HG02763 (cell line): ENCODE measurements around the gene PRKCE.
A peak's percentile ranks its signal among the peaks of the same experiment; 100 is the strongest.

Experiments used
- ATAC-seq: cut with Tn5 transposase; IDR thresholded peaks from one replicate; pipeline ENCODE4 v1.9.1; 2021; ENCODE audit warnings: mild to moderate bottlenecking, moderate library complexity; ENCODE audit not compliant: unreplicated experiment

The PRKCE gene

DNA sequence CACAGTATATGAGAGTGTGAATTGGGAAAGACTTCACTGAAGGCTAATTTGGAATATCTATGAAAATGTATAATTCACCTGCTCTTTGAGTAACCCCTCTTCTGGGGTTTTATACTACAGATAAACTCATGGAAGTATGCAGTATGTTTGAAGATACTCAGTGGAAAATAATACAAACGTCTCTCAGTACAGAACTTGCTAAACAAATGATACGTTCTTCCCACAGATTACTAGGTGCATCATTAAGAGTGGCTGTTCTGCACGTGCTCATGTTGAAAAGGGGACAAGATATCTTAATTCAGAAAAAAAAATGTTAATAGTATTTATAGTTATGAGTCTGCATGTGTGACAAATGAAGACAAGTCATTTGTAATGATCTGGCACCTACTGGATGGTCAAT lies 575.5 kb downstream of the PRKCE start:
- no peak for ATAC-seq

DNA sequence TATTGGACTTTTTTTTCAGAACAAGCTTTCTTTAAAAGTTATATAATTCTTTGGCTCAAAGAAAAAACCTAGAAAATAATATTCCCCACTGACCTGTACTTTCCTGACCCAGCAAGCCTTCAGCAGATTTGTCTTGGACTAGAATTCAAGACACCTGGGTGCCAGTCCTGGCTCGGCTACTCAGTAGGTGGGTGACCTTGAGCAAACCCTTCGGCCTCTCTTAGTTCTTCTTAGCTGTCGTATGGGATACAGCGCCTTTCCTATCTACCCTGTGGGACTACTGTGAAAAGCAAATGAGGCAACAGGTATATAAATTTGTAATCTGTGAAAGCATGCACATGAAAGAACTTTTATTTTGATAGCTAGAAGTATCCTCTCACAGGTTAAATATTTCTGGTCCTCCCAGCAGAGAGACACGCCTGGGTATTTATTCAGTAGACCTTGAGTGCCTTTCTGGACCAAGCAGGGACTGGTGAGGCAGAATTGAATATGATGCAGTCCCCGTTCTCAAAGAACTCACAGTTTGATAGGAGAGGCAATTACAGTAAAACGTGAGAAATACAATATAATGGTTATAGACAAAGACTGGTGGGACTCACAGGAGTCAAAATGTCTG lies 576.3 kb downstream of the PRKCE start:
- no peak for ATAC-seq

- ATAC-seq = peak; percentile 65
Observed at GRCh38 chr2:46229134-46230063, 577.9 kb downstream of the PRKCE start.

DNA sequence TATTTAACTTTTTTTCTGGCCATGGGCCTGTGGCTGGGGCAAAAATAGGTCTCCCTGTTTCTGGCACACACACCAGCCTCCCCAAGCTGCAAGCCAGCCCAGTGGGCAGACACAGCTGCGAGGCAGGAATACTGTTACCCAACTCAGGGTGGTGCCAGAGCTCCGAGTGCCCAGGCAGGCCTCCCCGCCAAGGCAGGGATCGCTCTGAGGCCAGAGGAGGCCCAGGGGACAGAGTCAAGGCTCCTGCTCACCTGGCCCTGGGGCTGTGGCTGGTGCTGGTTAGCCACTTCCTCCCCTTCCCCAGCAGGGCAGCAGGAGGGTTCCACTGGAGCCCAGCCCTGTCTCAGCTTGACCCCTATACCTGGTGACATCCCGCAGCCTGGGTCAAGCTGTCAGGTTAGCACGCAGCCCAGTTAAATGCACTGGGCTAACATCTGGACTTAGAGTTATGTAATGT lies 578.7 kb downstream of the PRKCE start:
- peak; percentile 57 for ATAC-seq

- no peak for ATAC-seq
Observed at GRCh38 chr2:46230677-46231425, 579.4 kb downstream of the PRKCE start.

DNA sequence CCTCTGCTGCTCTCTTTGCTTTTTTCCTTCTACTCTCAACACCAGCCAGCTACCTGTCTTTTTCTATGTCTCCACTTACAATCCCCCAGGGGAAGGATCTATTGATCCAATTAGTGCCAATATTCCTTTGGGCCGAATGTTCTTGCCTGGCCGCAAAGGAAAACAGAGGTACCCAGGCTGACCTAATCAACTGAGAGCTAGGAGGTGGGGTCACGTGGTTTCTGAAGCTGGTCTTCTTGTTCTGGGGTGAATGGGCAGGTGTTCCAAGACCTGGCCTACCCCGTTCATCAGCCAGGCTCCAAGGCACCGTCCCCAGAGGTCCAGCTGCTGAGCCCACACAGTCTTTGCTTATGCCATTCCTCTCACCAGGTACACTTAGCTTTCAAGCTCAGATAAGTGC lies 580.2 kb downstream of the PRKCE start:
- no peak for ATAC-seq

DNA sequence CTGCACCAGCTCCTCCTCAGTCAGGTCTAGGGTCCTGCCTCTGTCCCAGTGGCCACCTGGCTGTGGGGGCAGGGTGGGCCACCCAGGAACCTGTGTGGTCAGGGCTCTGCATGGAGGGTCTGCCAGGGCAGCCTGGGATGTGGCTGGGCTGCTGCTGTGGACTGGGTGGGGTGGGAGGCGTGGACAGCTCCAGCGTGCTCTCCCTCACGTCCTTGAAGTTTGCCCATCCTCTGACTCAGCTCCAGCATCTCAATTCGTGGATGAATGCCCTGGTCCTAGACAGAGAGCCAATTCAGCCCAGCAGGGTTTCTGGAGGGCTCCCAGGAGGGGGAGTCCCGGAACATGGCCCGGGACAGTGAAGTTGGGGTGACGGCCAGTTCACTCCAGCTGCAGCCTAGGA lies 581.4 kb downstream of the PRKCE start:
- ATAC-seq = no peak

- no peak for ATAC-seq
Observed at GRCh38 chr2:46236006-46236875, 584.8 kb downstream of the PRKCE start.

DNA sequence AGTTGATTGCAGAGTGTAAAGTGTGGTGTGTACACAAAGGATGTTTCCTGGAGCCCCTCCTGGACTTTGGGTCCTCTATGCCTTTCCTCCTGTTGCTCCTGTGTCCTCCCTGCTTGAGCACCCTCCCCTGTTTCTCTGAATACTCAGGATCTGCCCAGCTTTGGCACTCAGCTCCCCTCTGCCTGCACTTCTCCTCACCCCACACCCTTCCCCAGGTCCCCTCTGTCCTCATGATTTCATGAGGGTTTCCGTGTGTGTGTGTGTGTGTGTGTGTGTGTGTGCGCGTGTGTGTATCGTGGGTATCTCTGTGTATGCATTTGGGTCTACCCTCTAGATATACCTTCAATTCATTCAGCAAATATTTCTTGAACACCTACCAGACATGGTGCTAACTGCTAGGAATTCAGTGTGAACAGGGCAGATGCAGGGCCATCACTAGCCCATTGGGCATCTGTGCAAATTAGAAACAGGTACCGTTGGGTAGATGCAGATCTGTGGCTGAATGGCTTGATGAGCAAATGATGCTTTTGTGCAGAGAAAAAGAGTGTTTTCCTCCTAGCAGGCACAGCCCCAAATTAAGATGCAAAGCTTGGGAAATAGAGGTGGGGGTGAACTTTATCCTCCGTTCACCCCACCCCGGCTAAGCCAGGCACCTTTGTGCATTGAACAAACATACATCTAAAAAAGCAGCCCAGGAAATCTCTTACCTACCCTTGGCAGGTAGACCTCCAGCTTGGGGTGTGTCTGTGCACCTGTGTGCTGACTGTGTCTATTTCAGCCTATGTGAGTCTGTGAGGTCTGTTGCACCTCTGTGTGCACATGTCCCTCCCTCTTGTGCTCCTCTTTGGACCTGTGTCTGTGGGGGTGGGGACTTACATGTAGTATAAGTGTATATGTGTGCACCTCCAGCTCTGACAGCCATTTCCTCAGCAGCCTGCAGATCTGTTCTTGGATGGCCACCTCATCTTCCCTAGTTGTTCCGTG lies 585.7 kb downstream of the PRKCE start:
- ATAC-seq = no peak
